Astrocyte (in vitro differentiated cells and primary cell): ENCODE measurements around the gene HAUS3. TPM values are rescaled to one million over a fixed set of nuclear protein-coding genes. Genes with fewer than 3 reads are reported as not detected.
"Not testable (repeated sequence)": the region's sequence is repeated elsewhere in the genome, so short reads cannot be mapped to it uniquely, and the experiment has no call there.

Experiments
- DNase-seq: peaks from one replicate; pipeline ENCODE4 v3.0.0-alpha.2; 2010; ENCODE audit warnings: low read depth
- FAIRE-seq: peaks from 2 replicates; lab custom pipeline; 2011; peaks lifted over from hg19 to GRCh38; lab: Jason Lieb, UNC
- H2AFZ ChIP-seq: 2 replicates; pipeline ENCODE4 v1.6.0; 2012; ENCODE audit warnings: low read depth, low read length, inconsistent platforms
- H3K27ac ChIP-seq: 2 replicates; pipeline ENCODE4 v1.5.1; 2011; ENCODE audit warnings: low read depth, low read length, inconsistent platforms
- H3K27me3 ChIP-seq: 2 replicates; pipeline ENCODE4 v1.6.0; 2011; ENCODE audit warnings: low read length, inconsistent platforms; ENCODE audit not compliant: insufficient read depth
- H3K36me3 ChIP-seq: 2 replicates; pipeline ENCODE4 v1.5.1; 2011; ENCODE audit warnings: low read length, inconsistent platforms; ENCODE audit not compliant: insufficient read depth
- H3K4me1 ChIP-seq: 2 replicates; pipeline ENCODE4 v1.5.1; 2011; ENCODE audit warnings: low read length, inconsistent platforms; ENCODE audit not compliant: insufficient read depth
- H3K4me2 ChIP-seq: 2 replicates; pipeline ENCODE4 v1.6.0; 2012; ENCODE audit warnings: low read length, inconsistent platforms
- H3K4me3 ChIP-seq: 2 replicates; pipeline ENCODE4 v1.5.1; 2011; ENCODE audit warnings: low read depth, mild to moderate bottlenecking, low read length, inconsistent platforms; ENCODE audit not compliant: insufficient read depth
- H3K79me2 ChIP-seq: 2 replicates; pipeline ENCODE4 v1.6.0; 2012; ENCODE audit warnings: mild to moderate bottlenecking, low read length, inconsistent platforms; ENCODE audit not compliant: insufficient read depth
- H3K9ac ChIP-seq: 2 replicates; pipeline ENCODE4 v1.6.0; 2012; ENCODE audit warnings: mild to moderate bottlenecking, low read length, inconsistent platforms
- H3K9me3 ChIP-seq: 2 replicates; pipeline ENCODE4 v1.5.1; 2012; ENCODE audit warnings: low read depth, mild to moderate bottlenecking, low read length, inconsistent platforms; ENCODE audit not compliant: insufficient read depth
- H4K20me1 ChIP-seq: 2 replicates; pipeline ENCODE4 v1.6.0; 2012; ENCODE audit warnings: low read length, inconsistent platforms; ENCODE audit not compliant: insufficient read depth
- H3K27ac Mint-ChIP-seq: one replicate; pipeline ENCODE4 v1.8.0; 2021; ENCODE audit warnings: mild to moderate bottlenecking, mixed read lengths; ENCODE audit not compliant: unreplicated experiment
- H3K27me3 Mint-ChIP-seq: one replicate; pipeline ENCODE4 v1.8.0; 2021; ENCODE audit warnings: low read depth, mixed read lengths; ENCODE audit not compliant: unreplicated experiment
- H3K36me3 Mint-ChIP-seq: one replicate; pipeline ENCODE4 v1.8.0; 2021; ENCODE audit warnings: low read depth, mixed read lengths; ENCODE audit not compliant: unreplicated experiment
- H3K4me1 Mint-ChIP-seq: one replicate; pipeline ENCODE4 v1.8.0; 2021; ENCODE audit warnings: low read depth, mixed read lengths; ENCODE audit not compliant: unreplicated experiment
- H3K4me3 Mint-ChIP-seq: one replicate; pipeline ENCODE4 v1.8.0; 2021; ENCODE audit warnings: mild to moderate bottlenecking, moderate library complexity, mixed read lengths; ENCODE audit not compliant: unreplicated experiment
- H3K9me3 Mint-ChIP-seq: one replicate; pipeline ENCODE4 v1.8.0; 2021; ENCODE audit warnings: mild to moderate bottlenecking, mixed read lengths; ENCODE audit not compliant: unreplicated experiment
- EZH2 ChIP-seq: IDR thresholded peaks from 2 replicates; pipeline ENCODE4 v1.6.1; 2012; ENCODE audit warnings: mild to moderate bottlenecking, low read length, inconsistent platforms; ENCODE audit not compliant: insufficient read depth
- total RNA-seq: library from RNA; stranded (reverse); gene quantifications from 2 replicates; pipeline ENCODE4 v1.2.1, GENCODE V29; 2021
- TF ChIP-seq, protein P1 (sequence below): IDR thresholded peaks from 2 replicates; pipeline ENCODE4 v1.5.1; 2011; ENCODE audit warnings: low read depth, mild to moderate bottlenecking, inconsistent platforms, low read length, moderate library complexity; ENCODE audit not compliant: insufficient read depth

Gene HAUS3
- total RNA-seq, 1 donor from 2014 or later = 10.7 TPM

DNA sequence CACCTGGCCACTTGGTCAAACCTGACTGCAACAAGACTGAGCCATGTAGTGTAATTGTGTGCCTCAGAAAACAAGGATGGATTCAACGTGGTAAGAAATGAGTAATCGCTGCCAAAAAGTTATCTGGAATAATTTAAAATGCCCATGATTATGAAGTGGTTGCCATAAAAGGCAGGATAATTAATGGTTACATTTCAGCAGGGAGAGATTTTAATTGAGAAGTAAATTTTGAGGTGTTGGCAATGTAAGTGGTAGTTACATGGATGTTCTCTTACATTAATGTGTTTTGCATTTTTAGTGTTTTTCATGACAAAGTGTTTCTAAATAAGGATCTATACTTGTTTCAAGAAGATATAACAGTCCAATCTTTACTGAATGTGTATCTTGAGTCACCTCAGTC, 15.7 kb downstream of the HAUS3 start:
- H3K27ac Mint-ChIP-seq = no peak overlapping the region
- no peak for FAIRE-seq

GRCh38 chr4:2222838-2223237, 19.1 kb downstream of the HAUS3 start:
- no peak overlapping the region for H3K4me3 Mint-ChIP-seq
- Histone ChIP-seq H3K27me3 (no peaks in the 10 kb centered on the region), H3K4me1 (peaks cover 4% of the 10 kb centered on the region), H4K20me1 (peaks cover 20% of the 10 kb centered on the region), H3K27ac (no peak overlapping the region), H3K36me3 (peaks cover 2% of the 10 kb centered on the region), H3K4me2 (no peak overlapping the region), H2AFZ (no peak overlapping the region), H3K9me3 (no peaks in the 10 kb centered on the region), H3K4me3 (no peak overlapping the region), H3K79me2 (no peaks in the 10 kb centered on the region), H3K9ac (no peak overlapping the region)
- peaks cover 3% of the 10 kb centered on the region for H3K36me3 Mint-ChIP-seq
- no peak for FAIRE-seq
- peaks cover 2% of the 10 kb centered on the region for H3K27me3 Mint-ChIP-seq
- DNase-seq = no peak
- no peak overlapping the region for H3K27ac Mint-ChIP-seq
- TF ChIP-seq EZH2 = no peak
- TF ChIP-seq, protein P1, sequence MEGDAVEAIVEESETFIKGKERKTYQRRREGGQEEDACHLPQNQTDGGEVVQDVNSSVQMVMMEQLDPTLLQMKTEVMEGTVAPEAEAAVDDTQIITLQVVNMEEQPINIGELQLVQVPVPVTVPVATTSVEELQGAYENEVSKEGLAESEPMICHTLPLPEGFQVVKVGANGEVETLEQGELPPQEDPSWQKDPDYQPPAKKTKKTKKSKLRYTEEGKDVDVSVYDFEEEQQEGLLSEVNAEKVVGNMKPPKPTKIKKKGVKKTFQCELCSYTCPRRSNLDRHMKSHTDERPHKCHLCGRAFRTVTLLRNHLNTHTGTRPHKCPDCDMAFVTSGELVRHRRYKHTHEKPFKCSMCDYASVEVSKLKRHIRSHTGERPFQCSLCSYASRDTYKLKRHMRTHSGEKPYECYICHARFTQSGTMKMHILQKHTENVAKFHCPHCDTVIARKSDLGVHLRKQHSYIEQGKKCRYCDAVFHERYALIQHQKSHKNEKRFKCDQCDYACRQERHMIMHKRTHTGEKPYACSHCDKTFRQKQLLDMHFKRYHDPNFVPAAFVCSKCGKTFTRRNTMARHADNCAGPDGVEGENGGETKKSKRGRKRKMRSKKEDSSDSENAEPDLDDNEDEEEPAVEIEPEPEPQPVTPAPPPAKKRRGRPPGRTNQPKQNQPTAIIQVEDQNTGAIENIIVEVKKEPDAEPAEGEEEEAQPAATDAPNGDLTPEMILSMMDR = no peak
- H3K4me1 Mint-ChIP-seq = peaks cover 10% of the 10 kb centered on the region
- H3K9me3 Mint-ChIP-seq = no peaks in the 10 kb centered on the region

More for the DNA sequence above, 15.7 kb downstream of the HAUS3 start:
- TF ChIP-seq, protein P1 = no peak
- no peak for TF ChIP-seq EZH2
- peaks cover 10% of the 10 kb centered on the region for H4K20me1 ChIP-seq
- H3K36me3 ChIP-seq = peaks cover 2% of the 10 kb centered on the region
- H3K27me3 ChIP-seq = no peaks in the 10 kb centered on the region
- Mint-ChIP-seq H3K27me3 (no peaks in the 10 kb centered on the region), H3K4me3 (no peak overlapping the region), H3K9me3 (no peaks in the 10 kb centered on the region), H3K4me1 (no peaks in the 10 kb centered on the region), H3K36me3 (peaks cover 3% of the 10 kb centered on the region)
- H3K9me3 ChIP-seq = no peaks in the 10 kb centered on the region
- no peak overlapping the region for H3K4me2 ChIP-seq
- H3K79me2 ChIP-seq = no peaks in the 10 kb centered on the region
- DNase-seq = no peak
- no peak overlapping the region for H3K27ac ChIP-seq
- no peak overlapping the region for H3K4me3 ChIP-seq
- H3K4me1 ChIP-seq = no peaks in the 10 kb centered on the region
- no peak overlapping the region for H3K9ac ChIP-seq
- H2AFZ ChIP-seq = no peak overlapping the region

DNA sequence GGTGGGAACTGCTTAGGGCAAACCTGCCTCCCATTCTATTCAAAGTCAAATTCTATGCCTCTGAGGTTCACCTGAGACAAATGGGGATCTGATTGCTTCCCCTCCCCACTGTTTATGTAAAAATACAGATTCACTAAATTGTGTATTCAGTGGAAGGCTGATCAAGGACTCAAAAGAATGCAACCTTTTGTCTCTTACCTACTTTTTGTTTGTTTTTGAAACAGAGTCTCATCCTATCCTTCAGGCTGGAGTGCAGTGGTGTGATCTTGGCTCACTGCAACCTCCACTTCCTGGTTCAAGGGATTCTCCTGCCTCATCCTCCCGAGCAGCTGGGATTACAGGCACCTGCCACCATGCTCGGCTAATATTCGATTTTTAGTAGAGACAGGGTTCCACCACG, 20.5 kb downstream of the HAUS3 start:
- H3K9me3 ChIP-seq, H3K27ac ChIP-seq, DNase-seq, H3K9me3 Mint-ChIP-seq, FAIRE-seq, H3K27me3 Mint-ChIP-seq, H3K36me3 ChIP-seq, H3K36me3 Mint-ChIP-seq, H3K79me2 ChIP-seq, H3K4me3 Mint-ChIP-seq, H3K4me3 ChIP-seq, H2AFZ ChIP-seq, H3K27me3 ChIP-seq, H3K9ac ChIP-seq, H3K4me1 ChIP-seq, H3K27ac Mint-ChIP-seq, H3K4me2 ChIP-seq: not testable (repeated sequence)
- peaks cover 12% of the 10 kb centered on the region for H3K4me1 Mint-ChIP-seq
- H4K20me1 ChIP-seq = peaks cover 25% of the 10 kb centered on the region
